Pancreas (tissue), 10 donors: ENCODE data around the gene ARHGEF7. TPM values are rescaled to one million over a fixed set of nuclear protein-coding genes. Genes with fewer than 3 reads are reported as not detected.
A peak's percentile ranks its signal among the peaks of the same experiment; 100 is the strongest.

Source experiments
- ATAC-seq, 4 donors: fragments of 200-7000 bp; cut with Tn5 transposase; one replicate each; pipeline versions ENCODE4 v1.8.0 to v1.9.1; 2020; ENCODE audit warnings: mild to moderate bottlenecking in 4 of 4, moderate library complexity in 4 of 4
- DNase-seq, 6 donors: peaks; one replicate each; pipeline ENCODE4 v3.0.0-alpha.2; 2020
- FAIRE-seq: peaks from 2 replicates; lab custom pipeline; 2012; peaks lifted over from hg19 to GRCh38; lab: Jason Lieb, UNC
- H3K27ac ChIP-seq, 4 donors: fragments of 200-600 bp; sonication (generic); 1 replicate in 3 of 4; 2 replicates in 1 of 4; pipeline versions ENCODE4 v1.5.0 to v1.8.0; 2020
- H3K27me3 ChIP-seq, 4 donors: fragments of 200-600 bp; one replicate each; pipeline ENCODE4 v1.8.0; 2021
- H3K36me3 ChIP-seq, 3 donors: fragments of 200-600 bp; sonication (generic) in 1 of 3; one replicate each; pipeline versions ENCODE4 v1.5.0 to v1.8.0; 2020 to 2021
- H3K4me1 ChIP-seq, 3 donors: fragments of 200-600 bp; one replicate each; pipeline ENCODE4 v1.8.0; 2021
- H3K4me3 ChIP-seq, 4 donors: fragments of 200-600 bp; sonication (generic) in 2 of 4; one replicate each; pipeline versions ENCODE4 v1.5.0 to v1.8.0; 2020 to 2021
- H3K9me3 ChIP-seq, 4 donors: fragments of 200-600 bp; one replicate each; pipeline ENCODE4 v1.8.0; 2021
- WGBS, 2 donors: extraction: QIAGEN DNeasy Blood & Tissue Kit; methylation state at CpG; one replicate each; pipeline ENCODE4 v1.1.7; 2013; 5-methylcytosine and 5-hydroxymethylcytosine counted together
- intact Hi-C, 3 donors: fragments of 100-400 bp; cut with DNase I; formaldehyde crosslinking; loops; one replicate each; pipeline versions ENCODE4 v1.11.1 to v1.14.2; 2022
- polyA plus RNA-seq, 2 donors: library from polyadenylated mRNA; stranded (reverse); fragments of 200-250 nt; gene quantifications; one replicate each; pipeline ENCODE4 v1.2.3, GENCODE V29; 2013
- total RNA-seq, 6 donors: library from RNA; stranded (reverse); fragmentation: NEBNext Ultra II Directional in 4 of 6; extraction: Animal tissue kit (Norgen Biotek cat#: 25700) in 4 of 6; gene quantifications; one replicate each; pipeline versions ENCODE4 v1.2.1 to v1.2.4, GENCODE V29; 2021 to 2023
- TF ChIP-seq, protein P1 (sequence below), 4 donors: fragments of 200-600 bp; sonication (generic) in 3 of 4; IDR thresholded peaks; one replicate each; pipeline versions ENCODE4 v1.5.0 to v1.8.0; 2021; ENCODE audit warnings: antibody characterized with exemption in 4 of 4
- donor health status: healthy with polysubstance abuse.
- donor health status: DM: no; HTN: no; CAD: no; lungs with moderate emphysema.
- donor health status: DM: no; HTN: no; CAD: no.
- donor health status: control.
- donor health status: control.
- donor health status: Bipolar disorder and iron deficiency.
- donor health status: DM: yes; HTN: yes; CAD: no.
- donor health status: DM: no; HTN: no; CAD: no.
- donor health status: DM: no; HTN: no; CAD: no.
- donor health status: DM: yes; HTN: yes; CAD: no.

ARHGEF7 gene
- total and polyA plus RNA-seq, 8 donors, result 13.4 to 37.7 (median 22.2) TPM

DNA sequence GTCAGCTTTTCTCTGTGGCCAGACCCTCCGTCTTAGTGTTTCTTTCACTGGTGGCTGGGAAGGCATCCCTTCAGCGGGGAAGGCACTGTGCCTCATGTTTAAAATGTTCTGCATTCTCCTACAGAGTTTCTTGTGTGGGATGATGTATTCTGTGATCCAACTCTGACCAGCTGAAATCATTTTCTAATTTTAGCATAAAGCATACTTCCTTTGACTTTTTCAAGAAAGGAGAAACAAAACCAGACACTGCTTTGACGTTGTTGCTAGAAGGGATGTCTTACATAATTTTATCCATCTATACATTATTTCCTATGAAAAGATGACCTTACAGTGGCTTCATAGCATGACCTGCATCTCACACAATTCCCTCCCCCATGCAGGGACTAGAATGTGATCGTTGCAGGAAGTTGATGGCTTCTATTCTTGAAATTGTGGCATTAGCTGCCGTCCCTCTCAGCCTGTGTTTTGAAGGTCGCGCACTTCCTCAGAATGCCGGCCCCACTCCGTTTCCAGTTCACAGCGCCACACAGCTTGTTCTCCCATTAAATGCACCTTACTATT, 166.7 kb downstream of the ARHGEF7 start:
- TF ChIP-seq, protein P1, sequence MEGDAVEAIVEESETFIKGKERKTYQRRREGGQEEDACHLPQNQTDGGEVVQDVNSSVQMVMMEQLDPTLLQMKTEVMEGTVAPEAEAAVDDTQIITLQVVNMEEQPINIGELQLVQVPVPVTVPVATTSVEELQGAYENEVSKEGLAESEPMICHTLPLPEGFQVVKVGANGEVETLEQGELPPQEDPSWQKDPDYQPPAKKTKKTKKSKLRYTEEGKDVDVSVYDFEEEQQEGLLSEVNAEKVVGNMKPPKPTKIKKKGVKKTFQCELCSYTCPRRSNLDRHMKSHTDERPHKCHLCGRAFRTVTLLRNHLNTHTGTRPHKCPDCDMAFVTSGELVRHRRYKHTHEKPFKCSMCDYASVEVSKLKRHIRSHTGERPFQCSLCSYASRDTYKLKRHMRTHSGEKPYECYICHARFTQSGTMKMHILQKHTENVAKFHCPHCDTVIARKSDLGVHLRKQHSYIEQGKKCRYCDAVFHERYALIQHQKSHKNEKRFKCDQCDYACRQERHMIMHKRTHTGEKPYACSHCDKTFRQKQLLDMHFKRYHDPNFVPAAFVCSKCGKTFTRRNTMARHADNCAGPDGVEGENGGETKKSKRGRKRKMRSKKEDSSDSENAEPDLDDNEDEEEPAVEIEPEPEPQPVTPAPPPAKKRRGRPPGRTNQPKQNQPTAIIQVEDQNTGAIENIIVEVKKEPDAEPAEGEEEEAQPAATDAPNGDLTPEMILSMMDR (IDR thresholded peaks at IDR 0.05), result no peak
- intact Hi-C loops, result no loop called here
- ATAC-seq (peak in 3 of 4 donors; percentile 11 to 54 (median 33)), FAIRE-seq (no peak), DNase-seq (no peak)
- Histone ChIP-seq H3K36me3 (peaks cover 0 to 28% (median 12%) of the 10 kb centered on the region in 3 donors), H3K4me3 (no peak overlapping the region), H3K9me3 (no peaks in the 10 kb centered on the region), H3K27me3 (no peaks in the 10 kb centered on the region), H3K4me1 (peaks cover 0 to 12% (median 11%) of the 10 kb centered on the region in 3 donors), H3K27ac (peak overlapping the region in 2 of 4 donors; percentile 25 to 50)
- 58 to 77% methylated on average over 10 of the region's 10 CpGs for WGBS, 2 donors

DNA sequence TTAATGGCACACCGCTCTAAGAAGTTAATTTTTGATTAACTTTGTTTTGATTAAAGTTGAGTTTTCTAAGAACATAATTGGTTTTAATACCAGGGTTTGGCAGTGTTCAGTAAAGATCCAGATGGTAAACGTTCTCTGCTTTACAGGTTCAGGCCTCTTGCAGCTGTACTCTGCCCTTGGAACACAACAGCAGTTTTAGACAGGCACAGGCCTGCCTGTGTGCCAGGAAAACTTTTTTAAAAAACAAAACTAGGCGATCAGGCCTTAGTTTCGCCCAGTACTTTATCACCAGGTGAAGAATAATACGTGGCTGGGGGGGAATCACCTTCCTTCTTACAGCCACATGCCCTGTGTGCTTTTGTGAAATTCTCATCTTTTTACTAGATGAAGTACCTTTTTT, 167.3 kb downstream of the ARHGEF7 start:
- peaks cover 0 to 32% (median 12%) of the 10 kb centered on the region in 3 donors for H3K36me3 ChIP-seq
- WGBS, 2 donors, result 39 to 45% methylated on average over 5 of the region's 5 CpGs
- ATAC-seq, result peak; percentile 70 to 82 (median 78)

DNA sequence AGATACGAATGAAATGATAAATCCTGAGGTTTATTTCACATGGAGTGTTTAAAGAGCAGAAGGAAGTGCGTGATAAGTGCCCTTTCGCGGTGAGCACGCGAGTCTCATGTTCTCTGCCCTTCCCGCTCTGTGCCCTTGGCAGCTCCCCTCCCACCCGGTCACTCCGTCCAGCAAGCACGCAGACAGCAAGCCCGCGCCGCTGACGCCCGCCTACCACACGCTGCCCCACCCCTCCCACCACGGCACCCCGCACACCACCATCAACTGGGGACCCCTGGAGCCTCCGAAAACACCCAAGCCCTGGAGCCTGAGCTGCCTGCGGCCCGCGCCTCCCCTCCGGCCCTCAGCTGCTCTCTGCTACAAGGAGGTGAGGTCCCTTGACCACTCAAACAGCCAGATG, 167.9 kb downstream of the ARHGEF7 start:
- H3K4me1 ChIP-seq, result peaks cover 0 to 12% (median 11%) of the 10 kb centered on the region in 3 donors
- intact Hi-C loops, result no loop called here
- H3K27me3 ChIP-seq, result no peaks in the 10 kb centered on the region
- H3K27ac ChIP-seq, result peak overlapping the region in 3 of 4 donors; percentile 10 to 50 (median 25)
- ATAC-seq (peak in 1 of 4 donors; percentile 8), FAIRE-seq (no peak), DNase-seq (no peak)
- H3K9me3 ChIP-seq, result no peaks in the 10 kb centered on the region
- no peak overlapping the region for H3K4me3 ChIP-seq
- peaks cover 0 to 35% (median 12%) of the 10 kb centered on the region in 3 donors for H3K36me3 ChIP-seq
- TF ChIP-seq, protein P1 (IDR thresholded peaks at IDR 0.05), result no peak
- WGBS, 2 donors, result 79 to 84% methylated on average over 23 of the region's 23 CpGs

More for the DNA sequence above, 167.3 kb downstream of the ARHGEF7 start:
- H3K27me3 ChIP-seq, result no peaks in the 10 kb centered on the region
- FAIRE-seq, result no peak
- peak overlapping the region in 3 of 4 donors; percentile 10 to 50 (median 25) for H3K27ac ChIP-seq
- TF ChIP-seq, protein P1 (IDR thresholded peaks at IDR 0.05), result no peak
- H3K4me1 ChIP-seq, result peaks cover 0 to 12% (median 11%) of the 10 kb centered on the region in 3 donors
- H3K4me3 ChIP-seq, result no peak overlapping the region
- DNase-seq, result peak in 1 of 6 donors; percentile 43
- no peaks in the 10 kb centered on the region for H3K9me3 ChIP-seq
- intact Hi-C loops, result no loop called here

DNA sequence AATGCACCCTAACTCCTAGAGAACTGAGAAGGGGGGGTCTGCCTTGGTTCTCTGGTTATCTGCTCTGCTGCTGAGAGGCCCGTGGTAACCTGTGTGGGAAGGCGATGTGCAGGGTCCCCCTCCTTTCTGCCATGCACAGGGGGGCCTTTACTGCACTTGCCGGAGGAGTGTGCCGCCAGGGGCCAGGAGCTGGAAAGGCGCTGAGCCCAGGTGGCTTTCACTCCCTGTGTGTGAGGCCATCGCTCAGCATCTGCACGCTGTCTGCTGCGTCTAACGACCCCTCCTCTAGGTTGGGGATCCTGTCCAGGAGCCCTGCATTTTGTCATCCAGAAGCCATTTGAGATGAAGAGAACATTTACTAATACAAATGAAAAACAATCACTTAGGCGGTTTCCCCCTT, 168.3 kb downstream of the ARHGEF7 start:
- Histone ChIP-seq H3K4me1 (peaks cover 0 to 12% (median 11%) of the 10 kb centered on the region in 3 donors), H3K27me3 (no peaks in the 10 kb centered on the region), H3K36me3 (peaks cover 0 to 35% (median 9%) of the 10 kb centered on the region in 3 donors), H3K4me3 (no peak overlapping the region), H3K9me3 (no peaks in the 10 kb centered on the region), H3K27ac (no peak overlapping the region)
- DNase-seq (no peak), ATAC-seq (no peak), FAIRE-seq (no peak)
- intact Hi-C loops, result no loop called here
- WGBS, 2 donors, result 93 to 94% methylated on average over 10 of the region's 10 CpGs
- TF ChIP-seq, protein P1 (IDR thresholded peaks at IDR 0.05), result no peak

DNA sequence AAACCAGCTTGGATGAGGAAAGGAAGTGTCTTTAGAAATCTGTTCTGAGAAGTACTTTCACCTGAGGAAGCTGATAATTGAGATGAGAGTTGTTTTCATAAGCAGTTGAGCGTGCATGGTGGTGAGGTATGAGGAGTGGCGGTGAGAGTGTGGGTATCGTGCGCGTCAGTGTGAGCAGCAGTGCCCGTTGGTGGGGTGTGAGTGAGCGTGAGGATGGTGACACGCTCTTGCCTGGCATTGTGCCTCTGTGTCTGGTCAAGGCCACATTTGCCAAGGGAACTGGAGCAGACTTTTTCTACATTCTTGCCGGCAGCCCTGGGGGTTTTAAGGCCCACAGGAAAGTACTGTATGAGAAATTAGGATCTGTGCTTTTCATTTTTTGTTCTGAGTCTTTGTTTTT, 168.9 kb downstream of the ARHGEF7 start:
- FAIRE-seq, result no peak
- no peak overlapping the region for H3K27ac ChIP-seq
- intact Hi-C loops, result no loop called here
- TF ChIP-seq, protein P1 (IDR thresholded peaks at IDR 0.05), result no peak
- peaks cover 0 to 12% (median 11%) of the 10 kb centered on the region in 3 donors for H3K4me1 ChIP-seq
- DNase-seq, result peak in 3 of 6 donors; percentile 30 to 46 (median 31)
- WGBS, 2 donors, result 50 to 53% methylated on average over 9 of the region's 9 CpGs
- peaks cover 0 to 30% (median 8%) of the 10 kb centered on the region in 3 donors for H3K36me3 ChIP-seq
- peak; percentile 13 to 61 (median 50) for ATAC-seq
- H3K27me3 ChIP-seq, result no peaks in the 10 kb centered on the region
- H3K4me3 ChIP-seq, result no peak overlapping the region
- H3K9me3 ChIP-seq, result no peaks in the 10 kb centered on the region
